ENCODE data around the gene ZMYND15. TPM values are rescaled to one million over a fixed set of nuclear protein-coding genes. Genes with fewer than 3 reads are reported as not detected.

ZMYND15 gene
- total and polyA plus RNA-seq, 2 of the 13 experiments (the other 11 are each of a cell fraction or from before 2014, with no cell fraction given), result 0.24 to 2.7 TPM

GRCh38 chr17:4709794-4710692, 29.6 kb upstream of the ZMYND15 start, which contains the start of gene ARRB2 (continued):
- TF ChIP-seq ARID4A (CRISPR knock-in tag; IDR thresholded peaks at IDR 0.05; ENCODE audit: borderline replicate concordance), result peak; percentile 77
- TF ChIP-seq ZMAT3 (CRISPR knock-in tag; conservative IDR thresholded peaks at IDR 0.05), result peak; percentile 64; the same call in 1 of the 2 replicates
- no peak for TF ChIP-seq KLF13 (CRISPR knock-in tag; IDR thresholded peaks at IDR 0.05)
- no peak for TF ChIP-seq PHB2 (IDR thresholded peaks at IDR 0.05; ENCODE audit: partially characterized antibody)
- peak; percentile 46 for TF ChIP-seq CEBPG (CRISPR knock-in tag; IDR thresholded peaks at IDR 0.05)
- TF ChIP-seq ZBTB20 (CRISPR knock-in tag; IDR thresholded peaks at IDR 0.05; ENCODE audit: borderline replicate concordance, low read depth), result no peak
- TF ChIP-seq ZFYVE20 (CRISPR knock-in tag; IDR thresholded peaks at IDR 0.05; ENCODE audit: borderline replicate concordance, low read depth), result no peak
- no peak for TF ChIP-seq ZNF235 (CRISPR knock-in tag; IDR thresholded peaks at IDR 0.05; ENCODE audit: borderline replicate concordance)
- TF ChIP-seq GLMP (CRISPR knock-in tag; IDR thresholded peaks at IDR 0.05; ENCODE audit: borderline replicate concordance), result no peak
- no peak; the same call in 1 of the 2 replicates for TF ChIP-seq SNAPC2 (CRISPR knock-in tag; IDR thresholded peaks at IDR 0.05)
- no peak for TF ChIP-seq CHD4 (IDR thresholded peaks at IDR 0.05; ENCODE audit: borderline replicate concordance, low read length)
- no peak for TF ChIP-seq ZBTB3 (CRISPR knock-in tag; IDR thresholded peaks at IDR 0.05; ENCODE audit: borderline replicate concordance, low read depth)
- no peak for TF ChIP-seq ZNF441 (CRISPR knock-in tag; IDR thresholded peaks at IDR 0.05; ENCODE audit: borderline replicate concordance)
- no peak for TF ChIP-seq IRX3 (CRISPR knock-in tag; IDR thresholded peaks at IDR 0.05; ENCODE audit: borderline replicate concordance, low read depth)
- TF ChIP-seq KDM5A (IDR thresholded peaks at IDR 0.05; ENCODE audit: borderline replicate concordance, low read length), result no peak; the same call in 1 of the 2 replicates
- TF ChIP-seq NFYB (CRISPR knock-in tag; IDR thresholded peaks at IDR 0.05), result peak; percentile 84
- TF ChIP-seq ZBTB26 (CRISPR knock-in tag; IDR thresholded peaks at IDR 0.05; ENCODE audit: borderline replicate concordance), result no peak; the same call in none of the 2 replicates
- no peak for TF ChIP-seq GABPA (IDR thresholded peaks at IDR 0.05; ENCODE audit: low read depth, low read length)
- TF ChIP-seq GABPA (CRISPR knock-in tag; IDR thresholded peaks at IDR 0.05; ENCODE audit: low read depth), result no peak
- no peak for TF ChIP-seq CCDC6 (CRISPR knock-in tag; IDR thresholded peaks at IDR 0.05)
- no peak for TF ChIP-seq E2F2 (CRISPR knock-in tag; IDR thresholded peaks at IDR 0.05; ENCODE audit: borderline replicate concordance)
- TF ChIP-seq ONECUT2 (CRISPR knock-in tag; IDR thresholded peaks at IDR 0.05), result no peak
